ENCODE measurements around the gene AIP. TPM values are rescaled to one million over a fixed set of nuclear protein-coding genes. Genes with fewer than 3 reads are reported as not detected.
A peak's percentile ranks its signal among the peaks of the same experiment; 100 is the strongest.

Gene AIP
- total RNA-seq, 1 experiment from 2014 or later: 61.0 TPM

- no peak for TF ChIP-seq ZBTB33 (IDR thresholded peaks at IDR 0.05; ENCODE audit: extremely low read depth, insufficient replicate concordance, low read length)
Measured at GRCh38 chr11:67435727-67436458, 46.9 kb upstream of the AIP start (continued).

- intact Hi-C loops (cut with micrococcal nuclease): no loop called here
- H3K27me3 ChIP-seq (ENCODE audit: insufficient read depth, low read length): no peaks in the 10 kb centered on the region
- ATAC-seq (no peak), DNase-seq (ENCODE audit: low read depth, low spot score) (no peak)
- H3K36me3 ChIP-seq (ENCODE audit: control insufficient read depth in 1 of 2, insufficient read depth in 2 of 2, low read length in 2 of 2): peaks cover 9 to 10% of the 10 kb centered on the region in 2 experiments; a peak in 3 of 4 replicates
- no peak overlapping the region for H2AFZ ChIP-seq (ENCODE audit: low read depth, low read length, poor library complexity, severe bottlenecking)
- no peaks in the 10 kb centered on the region for H3K79me2 ChIP-seq (ENCODE audit: insufficient read depth, low read length)
- no TSS peak for BruUV-seq (replicated peaks)
- H4K20me1 ChIP-seq (ENCODE audit: insufficient read depth): no peaks in the 10 kb centered on the region
- peak overlapping the region; percentile 1; the same call in 1 of the 2 replicates for H3K27ac ChIP-seq (ENCODE audit: low read depth, low read length)
- no peak overlapping the region for H3K4me3 ChIP-seq (replicated peaks in 1 of 2; ENCODE audit: low read depth in 1 of 2, low read length in 2 of 2)
- ChIA-PET RAD21 (ENCODE audit: low non-redundant PET in 1 of 2, low total read pairs in 2 of 2, uncharacterized antibody in 2 of 2, unreplicated experiment in 2 of 2) (no interaction called here), CTCF (no interaction called here), POLR2A (no interaction called here)
- no peaks in the 10 kb centered on the region for H3K9me2 ChIP-seq (ENCODE audit: insufficient read depth)
- H3K4me2 ChIP-seq (ENCODE audit: low read length): no peak overlapping the region
- peaks cover 0 to 16% of the 10 kb centered on the region in 2 experiments; a peak in 3 of 4 replicates for H3K4me1 ChIP-seq (ENCODE audit: control insufficient read depth in 1 of 2, insufficient read depth in 2 of 2, low read length in 2 of 2)
- H3K9me3 ChIP-seq (ENCODE audit: control insufficient read depth in 1 of 2, insufficient read depth in 1 of 2, low read depth in 1 of 2, low read length in 2 of 2): no peaks in the 10 kb centered on the region
- no peak overlapping the region for H3K9ac ChIP-seq (ENCODE audit: low read length)
- TF ChIP-seq CTCF (IDR thresholded peaks at IDR 0.05 in 2 of 3, conservative IDR thresholded peaks at IDR 0.05 in 1 of 3; ENCODE audit: borderline replicate concordance in 1 of 3, insufficient read depth in 1 of 3, low read depth in 2 of 3, low read length in 2 of 3) (no peak), SRF (IDR thresholded peaks at IDR 0.05; ENCODE audit: low read depth) (no peak), EGR1 (IDR thresholded peaks at IDR 0.05; ENCODE audit: low read depth) (no peak), ATF3 (IDR thresholded peaks at IDR 0.05) (no peak), TCF7L2 (IDR thresholded peaks at IDR 0.05; ENCODE audit: borderline replicate concordance, extremely low read depth, insufficient read depth, insufficient read length) (no peak), SIN3A (IDR thresholded peaks at IDR 0.05; ENCODE audit: low read depth) (no peak), SP1 (IDR thresholded peaks at IDR 0.05; ENCODE audit: low read depth) (no peak), YY1 (IDR thresholded peaks at IDR 0.05; ENCODE audit: extremely low read depth, insufficient replicate concordance, low read depth, low read length) (no peak), ELF1 (IDR thresholded peaks at IDR 0.05; ENCODE audit: borderline replicate concordance, low read depth) (no peak), CEBPB (IDR thresholded peaks at IDR 0.05; ENCODE audit: low read depth) (no peak), REST (IDR thresholded peaks at IDR 0.05; ENCODE audit: low read depth) (no peak)
Measured at GRCh38 chr11:67436459-67437081, 46.3 kb upstream of the AIP start.

All from HCT116 (cell line).